Activated naive CD8-positive, alpha-beta T cell treated with anti-CD3 and anti-CD28 coated beads, Interleukin-2, amount 50 U/mL, for 24 hours (primary cell): ENCODE data around the gene CTNNAL1.
A peak's percentile ranks its signal among the peaks of the same experiment; 100 is the strongest.
"Not testable (repeated sequence)": the region's sequence is repeated elsewhere in the genome, so short reads cannot be mapped to it uniquely, and the experiment has no call there.

ENCODE experiments used
- ATAC-seq: fragments of 150-1000 bp; cut with Tn5 transposase; one replicate; pipeline ENCODE4 v1.10.0; 2021
- DNase-seq: peaks from one replicate; pipeline ENCODE4 v3.0.0; 2021
- H3K27ac Mint-ChIP-seq: one replicate; pipeline ENCODE4 v1.8.0; 2021; ENCODE audit warnings: mild to moderate bottlenecking, mixed read lengths
- H3K27me3 Mint-ChIP-seq: one replicate; pipeline ENCODE4 v1.8.0; 2021; ENCODE audit warnings: mixed read lengths
- H3K36me3 Mint-ChIP-seq: one replicate; pipeline ENCODE4 v1.8.0; 2021; ENCODE audit warnings: low read depth, mixed read lengths
- H3K4me1 Mint-ChIP-seq: one replicate; pipeline ENCODE4 v1.8.0; 2021; ENCODE audit warnings: mixed read lengths
- H3K4me3 Mint-ChIP-seq: one replicate; pipeline ENCODE4 v1.8.0; 2021; ENCODE audit warnings: mild to moderate bottlenecking, moderate library complexity, mixed read lengths
- H3K9me3 Mint-ChIP-seq: one replicate; pipeline ENCODE4 v1.8.0; 2021; ENCODE audit warnings: mixed read lengths

CTNNAL1 gene, protein sequence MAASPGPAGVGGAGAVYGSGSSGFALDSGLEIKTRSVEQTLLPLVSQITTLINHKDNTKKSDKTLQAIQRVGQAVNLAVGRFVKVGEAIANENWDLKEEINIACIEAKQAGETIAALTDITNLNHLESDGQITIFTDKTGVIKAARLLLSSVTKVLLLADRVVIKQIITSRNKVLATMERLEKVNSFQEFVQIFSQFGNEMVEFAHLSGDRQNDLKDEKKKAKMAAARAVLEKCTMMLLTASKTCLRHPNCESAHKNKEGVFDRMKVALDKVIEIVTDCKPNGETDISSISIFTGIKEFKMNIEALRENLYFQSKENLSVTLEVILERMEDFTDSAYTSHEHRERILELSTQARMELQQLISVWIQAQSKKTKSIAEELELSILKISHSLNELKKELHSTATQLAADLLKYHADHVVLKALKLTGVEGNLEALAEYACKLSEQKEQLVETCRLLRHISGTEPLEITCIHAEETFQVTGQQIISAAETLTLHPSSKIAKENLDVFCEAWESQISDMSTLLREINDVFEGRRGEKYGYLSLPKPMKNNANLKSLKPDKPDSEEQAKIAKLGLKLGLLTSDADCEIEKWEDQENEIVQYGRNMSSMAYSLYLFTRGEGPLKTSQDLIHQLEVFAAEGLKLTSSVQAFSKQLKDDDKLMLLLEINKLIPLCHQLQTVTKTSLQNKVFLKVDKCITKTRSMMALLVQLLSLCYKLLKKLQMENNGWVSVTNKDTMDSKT

DNA sequence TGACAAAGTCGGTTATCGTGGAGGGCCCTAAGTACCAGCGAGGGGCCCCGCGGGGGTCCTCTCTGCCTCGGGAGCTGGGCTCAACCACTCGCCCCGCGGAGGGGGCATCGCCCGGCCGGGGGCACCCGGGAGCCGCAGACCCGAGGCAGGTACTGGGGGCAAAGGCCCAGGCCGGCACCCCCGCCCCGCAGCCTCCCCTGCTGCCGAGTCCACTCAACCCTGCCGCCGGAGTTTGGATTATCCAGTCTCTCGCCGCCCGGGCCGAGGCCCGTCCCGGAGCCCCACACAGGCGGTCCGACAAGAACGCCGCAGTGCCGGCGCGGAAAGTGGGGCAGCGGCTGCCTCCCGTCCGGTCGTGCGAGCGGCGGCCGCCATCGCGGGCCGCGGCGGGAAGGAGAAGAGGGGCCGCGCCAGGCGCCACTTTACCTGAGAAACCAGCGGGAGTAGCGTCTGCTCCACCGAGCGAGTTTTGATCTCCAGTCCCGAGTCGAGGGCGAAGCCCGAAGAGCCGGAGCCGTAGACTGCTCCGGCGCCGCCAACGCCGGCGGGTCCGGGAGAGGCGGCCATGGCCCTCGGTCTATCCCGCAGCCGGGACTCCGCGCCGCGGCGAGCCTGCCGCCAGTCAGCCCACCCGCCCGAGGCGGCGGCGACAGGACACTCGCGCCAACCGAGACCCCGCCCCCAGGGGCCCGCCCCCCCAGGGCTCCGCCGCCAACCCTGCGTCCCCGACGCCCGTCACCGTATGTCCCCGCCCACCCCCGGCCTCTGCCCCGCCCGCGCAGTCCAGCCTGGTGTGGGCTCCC lies at the start of gene CTNNAL1:
TSS of gene CTNNAL1 (minus strand) at position 624 of the 803 bp plus-strand sequence. CDS start at position 567, 57 bp downstream.
- H3K9me3 Mint-ChIP-seq = no peaks in the 10 kb centered on the region

DNA sequence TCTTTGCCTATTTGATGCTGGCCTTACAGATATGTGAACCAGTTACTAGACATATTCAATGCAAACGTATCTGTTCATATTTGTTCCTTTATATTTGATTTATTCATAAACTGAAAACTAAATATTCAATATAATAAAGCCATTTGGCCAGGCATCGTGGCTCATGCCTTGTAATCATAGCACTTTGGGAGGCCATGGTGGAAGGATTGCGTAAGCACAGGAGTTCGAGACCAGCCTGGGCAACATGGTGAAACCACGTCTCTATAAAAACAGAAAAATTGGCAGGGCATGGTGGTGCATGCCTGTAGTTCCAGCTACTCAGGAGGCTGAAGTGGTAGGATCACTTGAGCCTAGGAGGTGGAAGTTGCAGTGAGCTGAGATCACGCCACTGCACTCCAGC lies 49.2 kb upstream of the CTNNAL1 start:
- Mint-ChIP-seq H3K27me3 (no peaks in the 10 kb centered on the region), H3K4me3 (no peak overlapping the region), H3K4me1 (no peaks in the 10 kb centered on the region), H3K9me3 (no peaks in the 10 kb centered on the region), H3K27ac (no peak overlapping the region), H3K36me3 (peaks cover 31% of the 10 kb centered on the region)
- DNase-seq (no peak), ATAC-seq (no peak)

More for the DNA sequence above, at the start of gene CTNNAL1:
- peak; percentile 86 for ATAC-seq
- peaks cover 31% of the 10 kb centered on the region for H3K4me1 Mint-ChIP-seq
- peak within 1 kb of the TSS; percentile 98 for H3K4me3 Mint-ChIP-seq
- H3K27ac Mint-ChIP-seq = peak within 1 kb of the TSS; percentile 97
- DNase-seq = peak; percentile 89
- H3K36me3 Mint-ChIP-seq = no peaks in the 10 kb centered on the region
- H3K27me3 Mint-ChIP-seq = peaks cover 5% of the 10 kb centered on the region

DNA sequence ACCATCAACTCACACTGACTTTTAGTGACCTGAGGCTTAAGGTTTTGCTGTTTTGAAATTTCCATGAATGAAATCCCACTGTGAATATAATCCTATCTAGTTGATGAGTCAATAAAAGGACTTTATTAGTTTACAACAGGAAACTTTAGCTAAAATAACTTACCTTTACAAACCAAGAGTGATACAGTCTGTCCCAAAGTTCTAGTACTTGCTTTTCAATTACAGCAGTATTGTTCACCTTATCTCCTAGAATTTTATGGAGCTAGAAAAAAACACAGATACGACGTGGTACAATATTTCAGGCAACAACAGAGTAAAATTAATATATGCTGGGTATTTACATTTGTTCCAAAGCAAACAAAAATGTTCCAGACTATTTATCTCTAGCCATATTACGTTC lies 46.9 kb upstream of the CTNNAL1 start:
- Mint-ChIP-seq H3K36me3 (peaks cover 43% of the 10 kb centered on the region), H3K4me3 (no peak overlapping the region), H3K27ac (no peak overlapping the region), H3K9me3 (no peaks in the 10 kb centered on the region), H3K4me1 (no peaks in the 10 kb centered on the region), H3K27me3 (no peaks in the 10 kb centered on the region)
- DNase-seq (no peak), ATAC-seq (no peak)

DNA sequence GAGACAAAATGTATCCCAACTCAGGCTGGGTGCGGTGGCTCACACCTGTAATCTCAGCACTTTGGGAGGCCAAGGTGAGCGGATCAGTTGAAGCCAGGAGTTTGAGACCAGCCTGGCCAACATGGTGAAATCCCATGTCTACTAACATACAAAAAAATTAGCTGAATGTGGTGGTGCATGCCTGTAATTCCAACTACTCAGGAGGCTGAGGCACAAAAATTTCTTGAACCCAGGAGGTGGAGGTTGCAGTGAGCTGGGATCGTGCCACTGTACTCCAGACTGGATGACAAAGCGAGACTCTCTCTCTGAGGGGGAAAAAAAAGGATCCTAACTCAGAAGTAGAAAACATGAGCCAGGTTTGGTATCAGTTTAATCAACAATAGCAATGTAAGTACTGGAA lies 39.8 kb upstream of the CTNNAL1 start:
- not testable (repeated sequence) for DNase-seq, H3K9me3 Mint-ChIP-seq, ATAC-seq, H3K4me3 Mint-ChIP-seq, H3K4me1 Mint-ChIP-seq, H3K27ac Mint-ChIP-seq, H3K27me3 Mint-ChIP-seq
- peaks cover 68% of the 10 kb centered on the region for H3K36me3 Mint-ChIP-seq

DNA sequence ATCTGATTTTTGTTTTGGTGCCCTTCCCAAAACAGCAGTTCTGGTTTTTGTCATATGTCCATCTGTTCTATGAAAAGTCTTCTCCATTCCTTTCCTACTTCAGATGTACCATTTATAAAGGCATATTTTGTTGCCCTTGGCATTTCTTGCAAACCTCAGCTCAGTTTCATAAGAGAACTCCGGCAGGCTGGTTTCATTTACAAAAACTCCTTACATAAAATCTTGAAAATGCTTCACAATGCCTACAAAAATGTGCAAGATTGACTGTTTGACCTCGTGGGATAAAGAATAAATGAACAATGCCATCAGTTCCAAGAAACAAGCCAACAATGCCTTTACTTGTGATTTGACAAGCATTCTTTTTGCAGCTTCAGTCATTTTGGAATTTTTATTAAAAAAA lies 39.1 kb upstream of the CTNNAL1 start:
- DNase-seq = no peak
- peaks cover 71% of the 10 kb centered on the region for H3K36me3 Mint-ChIP-seq
- no peaks in the 10 kb centered on the region for H3K27me3 Mint-ChIP-seq
- no peak for ATAC-seq
- H3K27ac Mint-ChIP-seq = no peak overlapping the region
- H3K4me3 Mint-ChIP-seq = no peak overlapping the region
- no peaks in the 10 kb centered on the region for H3K4me1 Mint-ChIP-seq
- no peaks in the 10 kb centered on the region for H3K9me3 Mint-ChIP-seq

DNA sequence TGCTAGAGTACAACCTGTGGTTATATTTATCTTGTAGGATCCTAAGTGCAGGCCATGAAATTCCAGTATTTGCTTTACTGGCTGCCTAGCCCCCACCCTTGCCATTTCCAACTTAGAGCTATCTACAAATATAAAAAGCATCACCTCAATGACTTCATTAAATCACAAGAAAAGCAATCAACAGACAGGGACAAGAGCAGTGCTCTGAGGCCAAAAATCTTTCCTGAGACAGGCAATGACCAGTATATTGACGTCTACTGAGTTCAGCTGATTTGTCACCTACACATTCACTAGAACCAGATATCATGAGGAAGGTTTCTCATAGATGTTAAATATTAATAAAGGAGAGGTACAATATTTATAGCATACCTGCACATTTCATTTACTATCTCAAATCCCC lies 38.4 kb upstream of the CTNNAL1 start:
- no peaks in the 10 kb centered on the region for H3K9me3 Mint-ChIP-seq
- no peak for DNase-seq
- ATAC-seq = no peak
- no peak overlapping the region for H3K27ac Mint-ChIP-seq
- H3K4me3 Mint-ChIP-seq = no peak overlapping the region
- H3K36me3 Mint-ChIP-seq = peaks cover 70% of the 10 kb centered on the region
- H3K4me1 Mint-ChIP-seq = no peaks in the 10 kb centered on the region
- no peaks in the 10 kb centered on the region for H3K27me3 Mint-ChIP-seq

DNA sequence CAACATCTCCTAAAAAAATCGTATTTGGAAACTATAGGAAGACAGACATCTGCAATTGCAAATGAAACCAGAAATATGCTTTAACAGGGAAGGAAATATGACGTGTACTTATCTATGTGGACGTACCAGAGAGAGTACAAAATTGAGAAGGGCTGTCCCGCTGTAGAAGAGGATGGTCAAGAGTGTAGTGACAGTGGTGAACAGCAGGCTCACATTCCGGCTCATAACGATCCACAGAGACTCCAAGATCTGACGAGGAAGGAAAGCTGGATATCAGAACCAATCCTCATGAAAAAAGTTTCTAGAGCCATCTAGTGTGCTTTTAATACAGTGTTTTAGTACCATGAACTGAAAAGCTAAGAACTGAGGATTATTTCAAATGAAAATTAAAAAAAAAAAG lies 37.1 kb upstream of the CTNNAL1 start:
- H3K9me3 Mint-ChIP-seq = no peaks in the 10 kb centered on the region
- peaks cover 73% of the 10 kb centered on the region for H3K36me3 Mint-ChIP-seq
- H3K27ac Mint-ChIP-seq = no peak overlapping the region
- no peak for ATAC-seq
- peaks cover 2% of the 10 kb centered on the region for H3K4me1 Mint-ChIP-seq
- no peaks in the 10 kb centered on the region for H3K27me3 Mint-ChIP-seq
- no peak overlapping the region for H3K4me3 Mint-ChIP-seq
- DNase-seq = no peak

DNA sequence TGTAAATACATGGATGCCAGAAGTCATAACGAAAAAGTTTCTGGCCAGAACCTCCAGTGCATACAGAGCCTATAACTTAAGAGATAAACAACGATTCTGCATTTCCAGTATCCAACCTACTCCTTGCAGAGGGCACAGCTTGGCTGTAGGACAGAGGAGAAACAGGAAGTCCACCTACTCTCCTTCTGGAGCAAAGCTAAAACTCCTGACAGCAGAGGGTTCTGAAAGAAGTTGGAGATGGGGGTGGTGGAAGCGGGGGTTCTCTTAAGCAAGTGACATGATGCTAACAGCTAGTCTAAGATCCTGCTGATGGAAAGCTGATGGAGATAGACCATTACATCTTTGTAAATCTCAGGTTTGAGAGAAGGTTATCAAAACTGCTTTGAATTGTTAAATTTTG lies 35.5 kb upstream of the CTNNAL1 start:
- Mint-ChIP-seq H3K36me3 (peaks cover 75% of the 10 kb centered on the region), H3K4me3 (no peak overlapping the region), H3K9me3 (peaks cover 4% of the 10 kb centered on the region), H3K27ac (no peak overlapping the region), H3K27me3 (no peaks in the 10 kb centered on the region), H3K4me1 (peaks cover 2% of the 10 kb centered on the region)
- no peak for ATAC-seq
- DNase-seq = no peak

DNA sequence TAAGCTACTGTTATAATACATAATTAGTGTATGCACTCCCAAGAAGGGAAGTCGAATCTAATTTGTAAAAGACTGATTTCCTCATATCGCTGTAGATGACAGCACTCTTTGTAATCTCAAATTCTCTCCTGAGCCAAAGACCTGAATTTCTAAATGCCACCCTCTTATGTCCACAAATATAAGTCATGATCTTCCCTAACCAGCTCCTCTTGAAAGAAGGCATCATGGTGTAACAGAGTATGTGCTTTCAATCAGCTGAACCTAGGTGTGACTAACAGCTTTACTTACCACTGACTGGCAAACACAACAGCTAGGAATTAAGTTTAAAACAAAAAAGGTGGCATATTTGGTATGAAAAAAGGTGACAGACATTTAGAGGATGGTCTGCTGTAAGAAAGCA lies 34.0 kb upstream of the CTNNAL1 start:
- DNase-seq (no peak), ATAC-seq (no peak)
- Mint-ChIP-seq H3K4me3 (no peak overlapping the region), H3K36me3 (peaks cover 79% of the 10 kb centered on the region), H3K4me1 (peaks cover 2% of the 10 kb centered on the region), H3K9me3 (peaks cover 11% of the 10 kb centered on the region), H3K27ac (no peak overlapping the region), H3K27me3 (no peaks in the 10 kb centered on the region)

DNA sequence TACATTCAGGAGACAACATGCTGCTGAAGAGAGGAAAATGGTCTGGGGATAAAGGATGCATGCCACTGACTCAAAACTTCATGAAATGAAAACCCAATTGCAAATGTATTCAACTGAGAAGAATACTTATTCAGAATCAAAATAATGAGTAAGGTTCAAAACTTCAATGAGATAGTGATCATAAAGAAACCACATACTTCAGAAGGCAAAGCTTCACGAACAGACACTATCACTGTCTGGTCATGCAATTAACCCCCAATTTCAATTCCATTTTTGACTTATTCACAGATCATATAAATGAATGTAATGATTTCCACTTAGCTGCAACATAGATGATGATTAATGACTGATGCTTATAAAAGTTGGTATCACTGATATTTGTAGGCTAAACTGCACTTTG lies 33.0 kb upstream of the CTNNAL1 start:
- peaks cover 2% of the 10 kb centered on the region for H3K4me1 Mint-ChIP-seq
- no peak overlapping the region for H3K27ac Mint-ChIP-seq
- peaks cover 72% of the 10 kb centered on the region for H3K36me3 Mint-ChIP-seq
- H3K4me3 Mint-ChIP-seq = no peak overlapping the region
- DNase-seq (no peak), ATAC-seq (no peak)
- H3K9me3 Mint-ChIP-seq = peaks cover 11% of the 10 kb centered on the region
- no peaks in the 10 kb centered on the region for H3K27me3 Mint-ChIP-seq

DNA sequence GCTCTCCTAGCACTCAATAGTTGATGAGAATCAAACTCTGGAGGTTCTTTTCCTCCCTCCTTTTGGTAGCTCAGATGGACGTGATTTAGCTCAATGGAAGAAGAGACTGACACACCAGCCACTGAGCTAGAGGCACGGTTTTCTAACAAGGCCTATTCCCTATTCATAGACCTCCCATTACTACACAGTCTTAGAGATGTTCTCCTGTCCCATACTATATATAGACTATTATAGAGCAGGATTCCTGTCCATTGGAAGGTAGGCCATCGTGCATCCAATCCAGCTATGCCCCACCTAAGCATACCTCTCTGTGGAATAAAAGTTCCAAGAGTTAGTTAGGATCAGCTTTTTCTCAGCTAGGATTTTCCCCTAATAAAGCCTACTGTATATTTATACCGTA lies 30.3 kb upstream of the CTNNAL1 start:
- H3K27me3 Mint-ChIP-seq = no peaks in the 10 kb centered on the region
- ATAC-seq (no peak), DNase-seq (no peak)
- no peak overlapping the region for H3K27ac Mint-ChIP-seq
- peaks cover 62% of the 10 kb centered on the region for H3K36me3 Mint-ChIP-seq
- peaks cover 11% of the 10 kb centered on the region for H3K9me3 Mint-ChIP-seq
- peaks cover 2% of the 10 kb centered on the region for H3K4me1 Mint-ChIP-seq
- no peak overlapping the region for H3K4me3 Mint-ChIP-seq

DNA sequence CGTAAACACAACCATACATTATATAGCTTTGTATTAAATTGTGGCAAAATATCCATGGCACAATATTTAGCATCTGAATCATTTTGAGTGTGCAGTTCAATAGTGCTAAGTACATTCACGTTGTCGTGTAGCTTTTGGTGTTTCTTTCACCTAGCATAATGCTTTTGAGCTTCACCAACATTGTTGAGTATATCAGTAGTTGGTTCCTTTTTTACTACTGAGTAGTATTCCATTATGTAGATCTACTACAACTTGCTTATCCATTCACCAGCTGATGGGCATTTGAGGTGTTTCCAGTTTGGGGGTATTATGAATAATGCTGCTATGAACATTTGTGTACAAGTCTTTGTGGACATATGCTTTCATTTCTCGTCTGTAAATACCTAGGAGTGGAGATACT lies 27.3 kb upstream of the CTNNAL1 start:
- H3K36me3 Mint-ChIP-seq = peaks cover 52% of the 10 kb centered on the region
- H3K4me1 Mint-ChIP-seq = no peaks in the 10 kb centered on the region
- H3K27ac Mint-ChIP-seq = no peak overlapping the region
- ATAC-seq = no peak
- no peak overlapping the region for H3K4me3 Mint-ChIP-seq
- no peak for DNase-seq
- peaks cover 11% of the 10 kb centered on the region for H3K9me3 Mint-ChIP-seq
- H3K27me3 Mint-ChIP-seq = no peaks in the 10 kb centered on the region

DNA sequence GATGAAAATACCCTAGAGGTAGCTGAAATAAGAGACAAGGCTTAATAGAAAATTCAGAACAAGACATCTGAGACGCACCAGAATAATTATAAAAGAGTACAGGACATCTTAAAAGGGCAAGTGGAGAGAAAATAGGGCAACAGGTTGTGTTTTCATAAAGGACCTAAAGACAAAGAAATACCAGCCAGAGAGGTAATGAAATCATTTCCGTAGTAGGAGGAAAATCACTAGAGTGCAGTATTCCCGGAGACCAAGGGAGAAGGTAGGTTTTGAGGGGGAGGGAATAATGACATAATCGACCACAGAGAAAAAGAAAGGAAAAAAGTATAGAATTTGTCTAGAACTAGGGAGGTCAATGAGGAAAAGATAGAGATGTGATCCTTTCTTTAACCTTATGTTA lies 26.2 kb upstream of the CTNNAL1 start:
- ATAC-seq (no peak), DNase-seq (no peak)
- no peak overlapping the region for H3K4me3 Mint-ChIP-seq
- peaks cover 2% of the 10 kb centered on the region for H3K4me1 Mint-ChIP-seq
- peaks cover 11% of the 10 kb centered on the region for H3K9me3 Mint-ChIP-seq
- H3K27ac Mint-ChIP-seq = no peak overlapping the region
- no peaks in the 10 kb centered on the region for H3K27me3 Mint-ChIP-seq
- peaks cover 46% of the 10 kb centered on the region for H3K36me3 Mint-ChIP-seq

DNA sequence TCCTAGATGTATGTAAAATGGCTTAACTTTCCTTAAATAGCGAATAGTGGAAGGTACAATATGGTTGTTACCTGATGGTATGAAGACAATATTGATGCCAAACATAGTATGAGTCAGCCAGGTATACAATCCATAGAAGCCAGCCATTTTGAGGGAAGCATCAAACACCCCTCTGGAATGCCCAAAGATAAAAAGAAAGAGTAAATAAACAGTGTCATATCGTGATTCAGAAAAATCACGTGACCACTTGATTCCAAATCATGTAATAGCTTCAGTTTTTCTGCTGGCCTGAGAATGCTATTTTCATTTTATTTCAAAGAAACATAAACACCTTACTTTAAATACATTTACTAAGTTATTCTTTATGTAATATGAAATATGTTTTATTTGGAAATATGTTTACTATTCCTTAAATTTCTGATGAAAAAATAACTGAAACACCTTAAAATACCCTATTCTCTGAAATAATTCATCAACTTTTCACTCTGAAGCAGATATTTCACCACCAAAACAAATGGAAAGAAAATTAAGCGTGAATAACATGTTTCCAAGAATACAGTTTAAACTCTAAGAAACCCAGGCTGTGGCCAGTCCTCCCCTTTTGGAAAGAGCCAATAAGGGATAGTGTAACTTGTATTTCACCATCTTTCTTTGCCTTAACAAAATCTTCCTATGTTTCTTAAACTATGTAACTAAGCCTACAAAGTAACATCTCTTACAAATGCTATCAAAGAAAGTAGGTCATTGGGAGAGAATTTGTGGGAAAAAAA lies 24.8 kb upstream of the CTNNAL1 start:
- no peak overlapping the region for H3K27ac Mint-ChIP-seq
- ATAC-seq = no peak
- H3K36me3 Mint-ChIP-seq = peaks cover 42% of the 10 kb centered on the region
- no peak overlapping the region for H3K4me3 Mint-ChIP-seq
- no peaks in the 10 kb centered on the region for H3K27me3 Mint-ChIP-seq
- H3K4me1 Mint-ChIP-seq = peaks cover 2% of the 10 kb centered on the region
- DNase-seq = no peak
- peaks cover 3% of the 10 kb centered on the region for H3K9me3 Mint-ChIP-seq
